Activated CD4-positive, alpha-beta T cell treated with anti-CD3 and anti-CD28 coated beads, Interleukin-2, amount 10 ng/mL, durations not matched to agents 24 days and 14 days (primary cell): ENCODE results near the gene MACC1. TPM values are rescaled to one million over a fixed set of nuclear protein-coding genes. Genes with fewer than 3 reads are reported as not detected.
"Not testable (repeated sequence)": the region's sequence is repeated elsewhere in the genome, so short reads cannot be mapped to it uniquely, and the experiment has no call there.

Experiments
- DNase-seq: peaks from one replicate; pipeline ENCODE4 v3.0.0; 2022
- H3K27ac Mint-ChIP-seq: one replicate; pipeline ENCODE4 v1.8.0; 2022; ENCODE audit warnings: mild to moderate bottlenecking, mixed read lengths
- H3K27me3 Mint-ChIP-seq: one replicate; pipeline ENCODE4 v1.8.0; 2022; ENCODE audit warnings: mixed read lengths
- H3K36me3 Mint-ChIP-seq: one replicate; pipeline ENCODE4 v1.8.0; 2022; ENCODE audit warnings: low read depth, mild to moderate bottlenecking, mixed read lengths
- H3K4me1 Mint-ChIP-seq: one replicate; pipeline ENCODE4 v1.8.0; 2021; ENCODE audit warnings: mixed read lengths
- H3K4me3 Mint-ChIP-seq: one replicate; pipeline ENCODE4 v1.8.0; 2022; ENCODE audit warnings: mild to moderate bottlenecking, moderate library complexity, mixed read lengths
- H3K9me3 Mint-ChIP-seq: one replicate; pipeline ENCODE4 v1.8.0; 2021; ENCODE audit warnings: mixed read lengths
- intact Hi-C: fragments of 100-400 bp; cut with micrococcal nuclease; formaldehyde crosslinking; loops from one replicate; pipeline ENCODE4 v1.15.1; 2023
- total RNA-seq: library from RNA; stranded (reverse); gene quantifications from 2 replicates; pipeline ENCODE4 v1.2.3, GENCODE V29; 2022

MACC1 gene
- total RNA-seq, 1 donor from 2014 or later, result not detected

- H3K27ac Mint-ChIP-seq, H3K27me3 Mint-ChIP-seq, intact Hi-C loops, H3K4me3 Mint-ChIP-seq, H3K36me3 Mint-ChIP-seq, H3K4me1 Mint-ChIP-seq, DNase-seq, H3K9me3 Mint-ChIP-seq: not testable (repeated sequence)
These were observed 9.4 kb downstream of the MACC1 start for GRCh38 chr7:20207811-20208210.

GRCh38 chr7:20206104-20206896 is 10.9 kb downstream of the MACC1 start:
- DNase-seq, result no peak
- no peak overlapping the region for H3K4me3 Mint-ChIP-seq
- H3K27ac Mint-ChIP-seq, result no peak overlapping the region
- no peaks in the 10 kb centered on the region for H3K4me1 Mint-ChIP-seq
- intact Hi-C loops, result no loop called here
- no peaks in the 10 kb centered on the region for H3K27me3 Mint-ChIP-seq
- H3K36me3 Mint-ChIP-seq, result no peaks in the 10 kb centered on the region
- H3K9me3 Mint-ChIP-seq, result peaks cover 9% of the 10 kb centered on the region

GRCh38 chr7:20203316-20203715 is 13.9 kb downstream of the MACC1 start:
- Mint-ChIP-seq H3K36me3 (no peaks in the 10 kb centered on the region), H3K9me3 (peaks cover 5% of the 10 kb centered on the region), H3K27ac (no peak overlapping the region), H3K27me3 (no peaks in the 10 kb centered on the region), H3K4me1 (no peaks in the 10 kb centered on the region), H3K4me3 (no peak overlapping the region)
- intact Hi-C loops, result no loop called here
- DNase-seq, result no peak

- H3K27ac Mint-ChIP-seq, result no peak overlapping the region
- H3K27me3 Mint-ChIP-seq, result no peaks in the 10 kb centered on the region
- no peaks in the 10 kb centered on the region for H3K4me1 Mint-ChIP-seq
- intact Hi-C loops, result no loop called here
- no peaks in the 10 kb centered on the region for H3K36me3 Mint-ChIP-seq
- H3K4me3 Mint-ChIP-seq, result no peak overlapping the region
- no peaks in the 10 kb centered on the region for H3K9me3 Mint-ChIP-seq
- DNase-seq, result no peak
These were observed 15.8 kb downstream of the MACC1 start for GRCh38 chr7:20201380-20201779.

GRCh38 chr7:20200971-20201370 is 16.2 kb downstream of the MACC1 start:
- no peaks in the 10 kb centered on the region for H3K9me3 Mint-ChIP-seq
- H3K4me1 Mint-ChIP-seq, result no peaks in the 10 kb centered on the region
- DNase-seq, result no peak
- no peak overlapping the region for H3K27ac Mint-ChIP-seq
- no peaks in the 10 kb centered on the region for H3K36me3 Mint-ChIP-seq
- no peak overlapping the region for H3K4me3 Mint-ChIP-seq
- intact Hi-C loops, result no loop called here
- no peaks in the 10 kb centered on the region for H3K27me3 Mint-ChIP-seq

GRCh38 chr7:20200361-20200760 is 16.8 kb downstream of the MACC1 start:
- intact Hi-C loops, result no loop called here
- Mint-ChIP-seq H3K27ac (no peak overlapping the region), H3K27me3 (no peaks in the 10 kb centered on the region), H3K4me1 (no peaks in the 10 kb centered on the region), H3K4me3 (no peak overlapping the region), H3K36me3 (no peaks in the 10 kb centered on the region), H3K9me3 (no peaks in the 10 kb centered on the region)
- no peak for DNase-seq

GRCh38 chr7:20199015-20199737 is 18.0 kb downstream of the MACC1 start:
- H3K9me3 Mint-ChIP-seq, result no peaks in the 10 kb centered on the region
- intact Hi-C loops, result no loop called here
- no peak overlapping the region for H3K27ac Mint-ChIP-seq
- no peak for DNase-seq
- no peaks in the 10 kb centered on the region for H3K4me1 Mint-ChIP-seq
- H3K4me3 Mint-ChIP-seq, result no peak overlapping the region
- H3K36me3 Mint-ChIP-seq, result no peaks in the 10 kb centered on the region
- no peaks in the 10 kb centered on the region for H3K27me3 Mint-ChIP-seq

GRCh38 chr7:20198260-20198659 is 18.9 kb downstream of the MACC1 start:
- no peak overlapping the region for H3K27ac Mint-ChIP-seq
- H3K4me3 Mint-ChIP-seq, result no peak overlapping the region
- no peak for DNase-seq
- H3K27me3 Mint-ChIP-seq, result no peaks in the 10 kb centered on the region
- no peaks in the 10 kb centered on the region for H3K9me3 Mint-ChIP-seq
- H3K36me3 Mint-ChIP-seq, result no peaks in the 10 kb centered on the region
- intact Hi-C loops, result no loop called here
- H3K4me1 Mint-ChIP-seq, result no peaks in the 10 kb centered on the region

GRCh38 chr7:20197837-20198236 is 19.3 kb downstream of the MACC1 start:
- H3K36me3 Mint-ChIP-seq, result no peaks in the 10 kb centered on the region
- no peak for DNase-seq
- H3K27me3 Mint-ChIP-seq, result no peaks in the 10 kb centered on the region
- H3K27ac Mint-ChIP-seq, result no peak overlapping the region
- H3K4me3 Mint-ChIP-seq, result no peak overlapping the region
- no peaks in the 10 kb centered on the region for H3K9me3 Mint-ChIP-seq
- intact Hi-C loops, result no loop called here
- no peaks in the 10 kb centered on the region for H3K4me1 Mint-ChIP-seq

GRCh38 chr7:20197125-20197748 is 19.9 kb downstream of the MACC1 start:
- H3K4me3 Mint-ChIP-seq, result no peak overlapping the region
- H3K4me1 Mint-ChIP-seq, result no peaks in the 10 kb centered on the region
- H3K27ac Mint-ChIP-seq, result no peak overlapping the region
- intact Hi-C loops, result no loop called here
- H3K9me3 Mint-ChIP-seq, result no peaks in the 10 kb centered on the region
- DNase-seq, result no peak
- H3K27me3 Mint-ChIP-seq, result no peaks in the 10 kb centered on the region
- H3K36me3 Mint-ChIP-seq, result no peaks in the 10 kb centered on the region

- H3K36me3 Mint-ChIP-seq, result no peaks in the 10 kb centered on the region
- H3K4me1 Mint-ChIP-seq, result no peaks in the 10 kb centered on the region
- intact Hi-C loops, result no loop called here
- no peaks in the 10 kb centered on the region for H3K27me3 Mint-ChIP-seq
- H3K27ac Mint-ChIP-seq, result no peak overlapping the region
- no peak overlapping the region for H3K4me3 Mint-ChIP-seq
- DNase-seq, result no peak
- no peaks in the 10 kb centered on the region for H3K9me3 Mint-ChIP-seq
These were observed 22.7 kb downstream of the MACC1 start for GRCh38 chr7:20194343-20194995.

- no peaks in the 10 kb centered on the region for H3K4me1 Mint-ChIP-seq
- H3K4me3 Mint-ChIP-seq, result no peak overlapping the region
- no peaks in the 10 kb centered on the region for H3K36me3 Mint-ChIP-seq
- H3K27ac Mint-ChIP-seq, result no peak overlapping the region
- no peak for DNase-seq
- H3K27me3 Mint-ChIP-seq, result no peaks in the 10 kb centered on the region
- intact Hi-C loops, result no loop called here
- no peaks in the 10 kb centered on the region for H3K9me3 Mint-ChIP-seq
These were observed 23.3 kb downstream of the MACC1 start for GRCh38 chr7:20193873-20194272.

GRCh38 chr7:20193242-20193777 is 23.9 kb downstream of the MACC1 start:
- no peaks in the 10 kb centered on the region for H3K9me3 Mint-ChIP-seq
- intact Hi-C loops, result no loop called here
- H3K27ac Mint-ChIP-seq, result no peak overlapping the region
- H3K4me3 Mint-ChIP-seq, result no peak overlapping the region
- no peaks in the 10 kb centered on the region for H3K4me1 Mint-ChIP-seq
- H3K27me3 Mint-ChIP-seq, result no peaks in the 10 kb centered on the region
- no peak for DNase-seq
- no peaks in the 10 kb centered on the region for H3K36me3 Mint-ChIP-seq
